ENCODE measurements around the gene CAMK1D.

CAMK1D gene

GRCh38 chr10:12631787-12632562 lies 282.6 kb downstream of the CAMK1D start:
- H3K4me2 ChIP-seq (ENCODE audit: low read length): no peak overlapping the region
- H3K27ac ChIP-seq (ENCODE audit: low read depth, low read length): no peak overlapping the region
- H3K4me3 ChIP-seq (ENCODE audit: low read length): no peak overlapping the region
- H3K9me3 ChIP-seq (ENCODE audit: control insufficient read depth, insufficient read depth, low read length): no peaks in the 10 kb centered on the region
- H3K27me3 ChIP-seq (ENCODE audit: control insufficient read depth, low read length): no peaks in the 10 kb centered on the region
- H3F3A ChIP-seq (ENCODE audit: control insufficient read depth, insufficient read depth): no peaks in the 10 kb centered on the region
- H3K36me3 ChIP-seq (ENCODE audit: control insufficient read depth, low read length): no peaks in the 10 kb centered on the region
- H4K20me1 ChIP-seq (ENCODE audit: control insufficient read depth, insufficient read depth, low read depth, low read length): no peaks in the 10 kb centered on the region
- no peaks in the 10 kb centered on the region for H3K9me2 ChIP-seq (replicated peaks; ENCODE audit: control insufficient read depth, low read length)
- TF ChIP-seq EZH2phosphoT487 (IDR thresholded peaks at IDR 0.05; ENCODE audit: borderline replicate concordance, low read length) (no peak), CTCF (IDR thresholded peaks at IDR 0.05; ENCODE audit: low read depth, low read length, poor library complexity, severe bottlenecking) (no peak)
- H3K4me1 ChIP-seq (ENCODE audit: control insufficient read depth, low read length): no peaks in the 10 kb centered on the region
- H3K79me2 ChIP-seq (ENCODE audit: control insufficient read depth, low read length): peaks cover 45% of the 10 kb centered on the region

GRCh38 chr10:12633776-12634620 lies 284.7 kb downstream of the CAMK1D start:
- no peak overlapping the region for H3K4me2 ChIP-seq (ENCODE audit: low read length)
- H3K9me3 ChIP-seq (ENCODE audit: control insufficient read depth, insufficient read depth, low read length): no peaks in the 10 kb centered on the region
- H4K20me1 ChIP-seq (ENCODE audit: control insufficient read depth, insufficient read depth, low read depth, low read length): no peaks in the 10 kb centered on the region
- H3K36me3 ChIP-seq (ENCODE audit: control insufficient read depth, low read length): no peaks in the 10 kb centered on the region
- no peaks in the 10 kb centered on the region for H3K27me3 ChIP-seq (ENCODE audit: control insufficient read depth, low read length)
- H3F3A ChIP-seq (ENCODE audit: control insufficient read depth, insufficient read depth): no peaks in the 10 kb centered on the region
- H3K79me2 ChIP-seq (ENCODE audit: control insufficient read depth, low read length): peaks cover 40% of the 10 kb centered on the region
- no peak overlapping the region for H3K27ac ChIP-seq (ENCODE audit: low read depth, low read length)
- TF ChIP-seq EZH2phosphoT487 (IDR thresholded peaks at IDR 0.05; ENCODE audit: borderline replicate concordance, low read length) (no peak), CTCF (IDR thresholded peaks at IDR 0.05; ENCODE audit: low read depth, low read length, poor library complexity, severe bottlenecking) (no peak)
- H3K4me1 ChIP-seq (ENCODE audit: control insufficient read depth, low read length): no peaks in the 10 kb centered on the region
- H3K9me2 ChIP-seq (replicated peaks; ENCODE audit: control insufficient read depth, low read length): no peaks in the 10 kb centered on the region
- no peak overlapping the region for H3K4me3 ChIP-seq (ENCODE audit: low read length)

GRCh38 chr10:12634621-12634931 lies 285.2 kb downstream of the CAMK1D start:
- H4K20me1 ChIP-seq (ENCODE audit: control insufficient read depth, insufficient read depth, low read depth, low read length): no peaks in the 10 kb centered on the region
- no peak overlapping the region for H3K4me2 ChIP-seq (ENCODE audit: low read length)
- H3K4me1 ChIP-seq (ENCODE audit: control insufficient read depth, low read length): no peaks in the 10 kb centered on the region
- H3K9me3 ChIP-seq (ENCODE audit: control insufficient read depth, insufficient read depth, low read length): no peaks in the 10 kb centered on the region
- H3K79me2 ChIP-seq (ENCODE audit: control insufficient read depth, low read length): peaks cover 34% of the 10 kb centered on the region
- H3K4me3 ChIP-seq (ENCODE audit: low read length): no peak overlapping the region
- no peaks in the 10 kb centered on the region for H3K27me3 ChIP-seq (ENCODE audit: control insufficient read depth, low read length)
- no peaks in the 10 kb centered on the region for H3K36me3 ChIP-seq (ENCODE audit: control insufficient read depth, low read length)
- H3K9me2 ChIP-seq (replicated peaks; ENCODE audit: control insufficient read depth, low read length): no peaks in the 10 kb centered on the region
- H3K27ac ChIP-seq (ENCODE audit: low read depth, low read length): no peak overlapping the region
- TF ChIP-seq EZH2phosphoT487 (IDR thresholded peaks at IDR 0.05; ENCODE audit: borderline replicate concordance, low read length) (no peak), CTCF (IDR thresholded peaks at IDR 0.05; ENCODE audit: low read depth, low read length, poor library complexity, severe bottlenecking) (no peak)
- no peaks in the 10 kb centered on the region for H3F3A ChIP-seq (ENCODE audit: control insufficient read depth, insufficient read depth)

All from DOHH2 (cell line).